ENCODE measurements around the gene PDCD6IP. TPM values are rescaled to one million over a fixed set of nuclear protein-coding genes. Genes with fewer than 3 reads are reported as not detected.
"Not testable (repeated sequence)": the region's sequence is repeated elsewhere in the genome, so short reads cannot be mapped to it uniquely, and the experiment has no call there.

PDCD6IP gene
- total and polyA plus RNA-seq, 12 donors: 38.2 to 246 (median 116) TPM

DNA sequence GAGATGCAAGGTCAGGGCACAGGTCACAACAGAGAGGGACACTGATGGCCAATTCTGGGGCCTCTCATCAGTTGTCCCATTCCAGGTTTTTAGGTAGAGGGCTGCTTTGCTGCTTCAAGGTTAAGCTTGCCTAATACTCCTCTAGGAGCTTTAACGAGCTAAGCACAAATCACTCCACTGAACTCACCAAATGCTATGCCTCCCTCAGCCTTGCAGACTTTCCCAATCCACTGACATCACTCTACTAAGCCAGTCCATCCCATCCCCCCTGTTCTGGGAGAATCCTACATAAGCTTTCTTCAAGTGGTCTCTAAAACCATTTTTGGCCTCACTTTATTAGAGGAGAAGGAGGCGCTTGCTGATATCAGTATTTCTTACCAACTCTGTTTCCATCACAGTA, 24.8 kb upstream of the PDCD6IP start:
- Histone ChIP-seq H3K9me3 (replicated peaks in 1 of 3) (no peaks in the 10 kb centered on the region), H3K36me3 (replicated peaks in 1 of 2) (no peaks in the 10 kb centered on the region), H3K4me3 (no peak overlapping the region), H3K27ac (no peak overlapping the region), H3K27me3 (no peaks in the 10 kb centered on the region), H3K4me1 (replicated peaks in 1 of 2) (no peaks in the 10 kb centered on the region)
- TF ChIP-seq POLR2A (IDR thresholded peaks at IDR 0.05): no peak
- TF ChIP-seq, protein P1, sequence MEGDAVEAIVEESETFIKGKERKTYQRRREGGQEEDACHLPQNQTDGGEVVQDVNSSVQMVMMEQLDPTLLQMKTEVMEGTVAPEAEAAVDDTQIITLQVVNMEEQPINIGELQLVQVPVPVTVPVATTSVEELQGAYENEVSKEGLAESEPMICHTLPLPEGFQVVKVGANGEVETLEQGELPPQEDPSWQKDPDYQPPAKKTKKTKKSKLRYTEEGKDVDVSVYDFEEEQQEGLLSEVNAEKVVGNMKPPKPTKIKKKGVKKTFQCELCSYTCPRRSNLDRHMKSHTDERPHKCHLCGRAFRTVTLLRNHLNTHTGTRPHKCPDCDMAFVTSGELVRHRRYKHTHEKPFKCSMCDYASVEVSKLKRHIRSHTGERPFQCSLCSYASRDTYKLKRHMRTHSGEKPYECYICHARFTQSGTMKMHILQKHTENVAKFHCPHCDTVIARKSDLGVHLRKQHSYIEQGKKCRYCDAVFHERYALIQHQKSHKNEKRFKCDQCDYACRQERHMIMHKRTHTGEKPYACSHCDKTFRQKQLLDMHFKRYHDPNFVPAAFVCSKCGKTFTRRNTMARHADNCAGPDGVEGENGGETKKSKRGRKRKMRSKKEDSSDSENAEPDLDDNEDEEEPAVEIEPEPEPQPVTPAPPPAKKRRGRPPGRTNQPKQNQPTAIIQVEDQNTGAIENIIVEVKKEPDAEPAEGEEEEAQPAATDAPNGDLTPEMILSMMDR (IDR thresholded peaks at IDR 0.05): no peak
- intact Hi-C loops (cut with DNase I): no loop called here
- peak in 1 of 7 donors; percentile 3 for DNase-seq
- 68 to 73% (median 70%) methylated on average over 2 of the region's 2 CpGs for WGBS, 4 donors

DNA sequence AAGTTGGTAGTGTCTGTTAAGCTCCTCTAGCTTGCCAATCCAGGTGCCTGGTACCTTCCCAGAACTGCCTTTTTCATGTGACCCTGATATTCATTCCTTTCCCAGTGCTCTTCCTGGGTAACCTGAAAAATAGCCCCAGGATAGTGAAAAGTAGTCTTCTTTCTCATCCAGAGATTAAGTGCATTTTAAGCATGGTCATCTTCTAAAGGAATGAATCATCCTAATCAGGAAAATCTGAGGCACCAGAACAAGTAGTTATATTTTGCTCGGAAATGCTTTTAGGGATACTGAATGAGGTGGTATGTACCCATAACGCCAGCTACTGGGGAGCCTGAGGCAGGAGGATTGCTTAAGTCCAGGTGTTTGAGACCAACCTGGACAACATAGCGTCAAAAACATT, 23.1 kb upstream of the PDCD6IP start:
- no peaks in the 10 kb centered on the region for H3K36me3 ChIP-seq (replicated peaks in 1 of 2)
- H3K4me3 ChIP-seq: no peak overlapping the region
- 70 to 81% (median 77%) methylated on average over 3 of the region's 3 CpGs for WGBS, 4 donors
- no peaks in the 10 kb centered on the region for H3K4me1 ChIP-seq (replicated peaks in 1 of 2)
- H3K27me3 ChIP-seq: no peaks in the 10 kb centered on the region
- no peak for DNase-seq
- H3K27ac ChIP-seq: no peak overlapping the region
- H3K9me3 ChIP-seq (replicated peaks in 1 of 3): no peaks in the 10 kb centered on the region
- intact Hi-C loops (cut with DNase I): no loop called here
- TF ChIP-seq POLR2A (IDR thresholded peaks at IDR 0.05): no peak
- TF ChIP-seq, protein P1 (IDR thresholded peaks at IDR 0.05): no peak

DNA sequence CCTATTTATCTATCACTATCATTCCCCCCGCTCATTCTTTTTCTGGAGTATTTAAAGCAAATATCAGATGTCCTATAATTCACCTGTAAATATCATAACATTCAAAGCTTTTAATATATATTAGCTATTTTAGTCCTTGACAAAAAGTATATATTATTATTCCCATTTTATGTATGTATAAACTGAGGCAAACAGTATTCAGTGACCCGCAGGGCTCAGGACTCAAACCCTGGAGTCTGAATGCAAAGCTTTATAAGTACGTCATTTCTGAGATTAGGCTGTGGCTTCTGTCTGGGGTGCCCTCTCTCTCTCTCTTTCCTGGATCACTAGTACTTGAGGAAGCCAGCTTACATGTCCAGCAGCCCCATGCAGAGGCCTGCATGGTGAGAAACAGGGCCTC, 20.4 kb upstream of the PDCD6IP start:
- Histone ChIP-seq H3K9me3 (replicated peaks in 1 of 3) (no peaks in the 10 kb centered on the region), H3K27me3 (no peaks in the 10 kb centered on the region), H3K27ac (no peak overlapping the region), H3K4me3 (no peak overlapping the region), H3K36me3 (replicated peaks in 1 of 2) (no peaks in the 10 kb centered on the region), H3K4me1 (replicated peaks in 1 of 2) (no peaks in the 10 kb centered on the region)
- WGBS, 4 donors: 88 to 93% (median 92%) methylated on average over 3 of the region's 3 CpGs
- no peak for DNase-seq
- intact Hi-C loops (cut with DNase I): no loop called here
- TF ChIP-seq, protein P1 (IDR thresholded peaks at IDR 0.05): no peak
- no peak for TF ChIP-seq POLR2A (IDR thresholded peaks at IDR 0.05)

DNA sequence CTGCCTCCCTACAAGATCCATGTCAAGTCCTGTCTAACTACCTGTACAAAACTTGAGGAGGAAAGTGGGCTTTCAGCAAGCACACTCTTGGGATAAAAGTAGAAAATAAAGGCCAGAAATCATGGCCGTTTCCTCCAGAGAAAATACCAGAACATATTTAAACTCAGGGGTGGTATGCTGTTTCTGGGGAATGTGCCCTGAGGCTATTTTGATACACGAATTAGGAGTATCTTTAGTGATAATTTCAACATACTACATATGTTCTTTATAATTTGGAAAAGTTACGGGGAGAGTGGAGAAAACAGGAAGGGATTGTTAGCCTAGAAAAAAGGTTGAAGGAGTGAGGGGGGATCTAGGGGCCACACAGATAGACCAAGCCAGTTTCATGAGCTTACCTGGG, 18.7 kb upstream of the PDCD6IP start:
- intact Hi-C loops (cut with DNase I): no loop called here

DNA sequence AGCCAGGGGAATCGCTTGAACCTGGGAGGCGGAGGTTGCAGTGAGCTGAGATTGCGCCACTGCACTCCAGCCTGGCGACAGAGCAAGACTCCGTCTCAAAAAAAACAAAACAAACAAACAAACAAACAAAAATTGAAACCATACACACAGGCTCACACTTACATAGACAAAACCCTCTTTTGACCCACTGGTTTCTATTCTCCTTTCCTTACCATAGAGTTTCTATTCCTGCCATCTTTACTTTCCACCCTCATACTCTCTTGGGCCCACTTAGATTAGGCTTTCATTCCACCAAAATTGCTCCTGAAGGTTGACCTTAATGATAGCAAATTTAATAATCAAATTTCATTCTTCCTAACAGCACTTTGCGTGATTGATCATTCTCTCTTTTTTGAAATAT, 17.0 kb upstream of the PDCD6IP start:
- H3K27ac ChIP-seq; H3K4me3 ChIP-seq; H3K4me1 ChIP-seq (replicated peaks in 1 of 2); H3K9me3 ChIP-seq (replicated peaks in 1 of 3); intact Hi-C loops (cut with DNase I); H3K36me3 ChIP-seq (replicated peaks in 1 of 2); H3K27me3 ChIP-seq; DNase-seq: not testable (repeated sequence)
- 89 to 95% (median 95%) methylated on average over 6 of the region's 6 CpGs for WGBS, 4 donors

More for the DNA sequence above, 18.7 kb upstream of the PDCD6IP start:
- TF ChIP-seq POLR2A (IDR thresholded peaks at IDR 0.05): no peak
- TF ChIP-seq, protein P1 (IDR thresholded peaks at IDR 0.05): no peak
- Histone ChIP-seq H3K27ac (no peak overlapping the region), H3K4me3 (no peak overlapping the region), H3K9me3 (replicated peaks in 1 of 3) (no peaks in the 10 kb centered on the region), H3K4me1 (replicated peaks in 1 of 2) (no peaks in the 10 kb centered on the region), H3K27me3 (no peaks in the 10 kb centered on the region), H3K36me3 (replicated peaks in 1 of 2) (no peaks in the 10 kb centered on the region)
- no peak for DNase-seq
- whole genome bisulfite sequencing, 4 donors: 62 to 68% (median 66%) methylated on average over 3 of the region's 3 CpGs

Measured in adrenal gland (tissue), 12 donors.